Right atrium auricular region (tissue), 2 donors: ENCODE results near the gene RMND5A. TPM values are rescaled to one million over a fixed set of nuclear protein-coding genes. Genes with fewer than 3 reads are reported as not detected.

ENCODE experiments used
- DNase-seq: peaks from one replicate; pipeline ENCODE4 v3.0.0-alpha.2; 2019; ENCODE audit warnings: low spot score
- H3K27ac ChIP-seq, 2 donors: fragments of 200-600 bp; sonication (generic); 1 replicate in 1 of 2; 2 replicates in 1 of 2; pipeline ENCODE4 v1.5.1; 2016 to 2019
- H3K27me3 ChIP-seq, 2 donors: fragments of 200-600 bp; sonication (generic); one replicate each; pipeline versions ENCODE4 v1.5.1 to v1.6.0; 2017 to 2019
- H3K36me3 ChIP-seq: fragments of 200-600 bp; sonication (generic); one replicate; pipeline ENCODE4 v1.5.1; 2016
- H3K4me1 ChIP-seq, 2 donors: fragments of 200-600 bp; sonication (generic); one replicate each; pipeline versions ENCODE4 v1.5.1 to v1.6.0; 2017 to 2019
- H3K4me3 ChIP-seq, 2 donors: fragments of 200-600 bp; sonication (generic); 1 replicate in 1 of 2; 2 replicates in 1 of 2; pipeline ENCODE4 v1.5.1; 2017 to 2019; ENCODE audit warnings: mild to moderate bottlenecking in 1 of 2, moderate library complexity in 1 of 2
- H3K9me3 ChIP-seq, 2 donors: fragments of 200-600 bp; sonication (generic); one replicate each; pipeline ENCODE4 v1.5.1; 2019
- CTCF ChIP-seq, 2 donors: fragments of 200-600 bp; sonication (generic); IDR thresholded peaks; one replicate each; pipeline ENCODE4 v1.5.1; 2019; ENCODE audit warnings: antibody characterized with exemption in 2 of 2
- total RNA-seq, 2 donors: library from RNA; depleted of rRNA; stranded (reverse); fragments of >200 nt; gene quantifications; one replicate each; pipeline ENCODE4 v1.1.0, GENCODE V29; 2016

RMND5A gene
- total RNA-seq, 2 donors from 2014 or later: 71.0 to 76.6 TPM

- Histone ChIP-seq H3K9me3 (peaks cover 0 to 11% of the 10 kb centered on the region in 2 donors), H3K27ac (no peak overlapping the region), H3K27me3 (no peaks in the 10 kb centered on the region), H3K36me3 (peaks cover 12% of the 10 kb centered on the region), H3K4me1 (peaks cover 0 to 16% of the 10 kb centered on the region in 2 donors), H3K4me3 (no peak overlapping the region)
- no peak for TF ChIP-seq CTCF (IDR thresholded peaks at IDR 0.05)
- DNase-seq: no peak
Observed at GRCh38 chr2:86750240-86750839, 30.2 kb downstream of the RMND5A start.

- Histone ChIP-seq H3K4me3 (no peak overlapping the region), H3K27ac (no peak overlapping the region), H3K36me3 (peaks cover 12% of the 10 kb centered on the region), H3K9me3 (peaks cover 0 to 11% of the 10 kb centered on the region in 2 donors), H3K27me3 (no peaks in the 10 kb centered on the region), H3K4me1 (peaks cover 0 to 11% of the 10 kb centered on the region in 2 donors)
- no peak for DNase-seq
- no peak for TF ChIP-seq CTCF (IDR thresholded peaks at IDR 0.05)
Observed at GRCh38 chr2:86751778-86752177, 31.7 kb downstream of the RMND5A start.

- no peak for TF ChIP-seq CTCF (IDR thresholded peaks at IDR 0.05)
- no peaks in the 10 kb centered on the region for H3K27me3 ChIP-seq
- DNase-seq: no peak
- no peak overlapping the region for H3K27ac ChIP-seq
- H3K36me3 ChIP-seq: peaks cover 12% of the 10 kb centered on the region
- H3K4me1 ChIP-seq: peaks cover 0 to 6% of the 10 kb centered on the region in 2 donors
- H3K4me3 ChIP-seq: no peak overlapping the region
- peaks cover 0 to 11% of the 10 kb centered on the region in 2 donors for H3K9me3 ChIP-seq
Observed at GRCh38 chr2:86752934-86753333, 32.8 kb downstream of the RMND5A start.

GRCh38 chr2:86753606-86754005, 33.5 kb downstream of the RMND5A start:
- Histone ChIP-seq H3K27me3 (no peaks in the 10 kb centered on the region), H3K27ac (no peak overlapping the region), H3K9me3 (peaks cover 0 to 11% of the 10 kb centered on the region in 2 donors), H3K36me3 (peaks cover 12% of the 10 kb centered on the region), H3K4me3 (no peak overlapping the region), H3K4me1 (peaks cover 0 to 8% of the 10 kb centered on the region in 2 donors)
- TF ChIP-seq CTCF (IDR thresholded peaks at IDR 0.05): no peak
- DNase-seq: no peak

- no peak overlapping the region for H3K4me3 ChIP-seq
- H3K36me3 ChIP-seq: peaks cover 4% of the 10 kb centered on the region
Observed at GRCh38 chr2:86758405-86758804, 38.3 kb downstream of the RMND5A start.

More at GRCh38 chr2:86758405-86758804, 38.3 kb downstream of the RMND5A start:
- H3K27me3 ChIP-seq: no peaks in the 10 kb centered on the region
- H3K4me1 ChIP-seq: peaks cover 0 to 17% of the 10 kb centered on the region in 2 donors
- no peak for DNase-seq
- TF ChIP-seq CTCF (IDR thresholded peaks at IDR 0.05): no peak
- peak overlapping the region in 1 of 2 donors; percentile 8 for H3K27ac ChIP-seq
- no peaks in the 10 kb centered on the region for H3K9me3 ChIP-seq
